ENCODE data around the gene KLF11.

GRCh38 chr2:10080536-10081304, 37.4 kb downstream of the KLF11 start:
- TF ChIP-seq POLR2A (IDR thresholded peaks at IDR 0.05; ENCODE audit: low read depth, low read length) (no peak), TAF1 (IDR thresholded peaks at IDR 0.05; ENCODE audit: low read depth, low read length) (no peak)

All from GM12891 (cell line).